Lower leg skin (tissue), 3 donors: ENCODE data around the gene SLK.

Experiments used
- POLR2A ChIP-seq, 2 donors: fragments of 450-650 bp; IDR thresholded peaks; one replicate each; pipeline ENCODE4 v1.6.1; 2016 to 2017; ENCODE audit warnings: antibody characterized with exemption in 2 of 2, mild to moderate bottlenecking in 1 of 2, moderate library complexity in 1 of 2
- TF ChIP-seq, protein P1 (sequence below), 3 donors: fragments of 450-650 bp; IDR thresholded peaks; one replicate each; pipeline ENCODE4 v1.5.1; 2016; ENCODE audit warnings: antibody characterized with exemption in 3 of 3, mild to moderate bottlenecking in 3 of 3, moderate library complexity in 2 of 3

DNA sequence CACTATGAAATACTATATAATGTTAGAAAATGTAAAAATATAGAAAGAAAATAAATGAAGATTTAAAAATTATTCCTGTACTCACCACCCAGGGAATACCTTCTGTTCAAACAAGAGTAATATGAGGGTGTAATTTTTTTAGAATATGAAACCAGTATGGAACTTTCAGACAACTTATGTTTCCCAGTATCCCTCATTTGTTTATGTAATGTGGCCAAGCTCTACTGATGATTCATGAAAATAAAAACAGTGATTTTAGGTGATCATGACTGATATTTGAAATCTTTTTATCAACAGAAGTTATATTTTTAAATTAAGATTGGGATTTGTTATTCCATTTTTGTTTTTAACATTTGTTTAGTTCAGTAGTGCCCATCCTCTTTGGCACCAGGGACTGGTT, 18.8 kb downstream of the SLK start:
- TF ChIP-seq, protein P1, sequence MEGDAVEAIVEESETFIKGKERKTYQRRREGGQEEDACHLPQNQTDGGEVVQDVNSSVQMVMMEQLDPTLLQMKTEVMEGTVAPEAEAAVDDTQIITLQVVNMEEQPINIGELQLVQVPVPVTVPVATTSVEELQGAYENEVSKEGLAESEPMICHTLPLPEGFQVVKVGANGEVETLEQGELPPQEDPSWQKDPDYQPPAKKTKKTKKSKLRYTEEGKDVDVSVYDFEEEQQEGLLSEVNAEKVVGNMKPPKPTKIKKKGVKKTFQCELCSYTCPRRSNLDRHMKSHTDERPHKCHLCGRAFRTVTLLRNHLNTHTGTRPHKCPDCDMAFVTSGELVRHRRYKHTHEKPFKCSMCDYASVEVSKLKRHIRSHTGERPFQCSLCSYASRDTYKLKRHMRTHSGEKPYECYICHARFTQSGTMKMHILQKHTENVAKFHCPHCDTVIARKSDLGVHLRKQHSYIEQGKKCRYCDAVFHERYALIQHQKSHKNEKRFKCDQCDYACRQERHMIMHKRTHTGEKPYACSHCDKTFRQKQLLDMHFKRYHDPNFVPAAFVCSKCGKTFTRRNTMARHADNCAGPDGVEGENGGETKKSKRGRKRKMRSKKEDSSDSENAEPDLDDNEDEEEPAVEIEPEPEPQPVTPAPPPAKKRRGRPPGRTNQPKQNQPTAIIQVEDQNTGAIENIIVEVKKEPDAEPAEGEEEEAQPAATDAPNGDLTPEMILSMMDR (IDR thresholded peaks at IDR 0.05): no peak
- no peak for TF ChIP-seq POLR2A (IDR thresholded peaks at IDR 0.05)
